ENCODE data around the gene DPP10. TPM values are rescaled to one million over a fixed set of nuclear protein-coding genes. Genes with fewer than 3 reads are reported as not detected.

Gene DPP10
- total RNA-seq, 1 experiment from 2014 or later, result not detected

GRCh38 chr2:115297056-115297455, 854.6 kb downstream of the DPP10 start:
- Histone ChIP-seq H3K4me1 (ENCODE audit: insufficient read depth, low read length) (no peaks in the 10 kb centered on the region), H2AFZ (ENCODE audit: low read length) (no peak overlapping the region), H3K9ac (ENCODE audit: low read length) (no peak overlapping the region), H3F3A (ENCODE audit: low read length, unreplicated experiment) (no peaks in the 10 kb centered on the region), H3K9me3 (ENCODE audit: low read length) (no peaks in the 10 kb centered on the region), H3K4me2 (ENCODE audit: low read length) (no peak overlapping the region), H3K4me3 (ENCODE audit: low read length) (no peak overlapping the region), H3K79me2 (ENCODE audit: low read length) (no peaks in the 10 kb centered on the region), H3K27ac (ENCODE audit: low read length) (no peak overlapping the region), H3K36me3 (ENCODE audit: low read depth, low read length) (no peaks in the 10 kb centered on the region), H4K20me1 (ENCODE audit: low read length) (no peaks in the 10 kb centered on the region), H3K9me2 (replicated peaks; ENCODE audit: low read length) (no peaks in the 10 kb centered on the region), H3K27me3 (ENCODE audit: low read length) (peaks cover 13% of the 10 kb centered on the region; the same call in 1 of the 2 replicates)
- no peak for ATAC-seq
- intact Hi-C loops (cut with micrococcal nuclease), result no loop called here
- no TSS peak for BruUV-seq (replicated peaks)
- CTCF ChIA-PET, result no interaction called here
- TF ChIP-seq CTCF (conservative IDR thresholded peaks at IDR 0.05; ENCODE audit: low read depth, low read length) (no peak), EZH2 (IDR thresholded peaks at IDR 0.05; ENCODE audit: low read length, unreplicated experiment) (no peak), EZH2phosphoT487 (IDR thresholded peaks at IDR 0.05; ENCODE audit: borderline replicate concordance, low read length) (no peak)
- DNase-seq, result no peak
- POLR2A ChIA-PET (ENCODE audit: unreplicated experiment), result no interaction called here

GRCh38 chr2:115299199-115299598, 856.8 kb downstream of the DPP10 start:
- ChIA-PET POLR2A (ENCODE audit: unreplicated experiment) (no interaction called here), CTCF (no interaction called here)
- TF ChIP-seq EZH2phosphoT487 (IDR thresholded peaks at IDR 0.05; ENCODE audit: borderline replicate concordance, low read length) (no peak), CTCF (conservative IDR thresholded peaks at IDR 0.05; ENCODE audit: low read depth, low read length) (no peak), EZH2 (IDR thresholded peaks at IDR 0.05; ENCODE audit: low read length, unreplicated experiment) (no peak)
- intact Hi-C loops (cut with micrococcal nuclease), result no loop called here
- H3K9me2 ChIP-seq (replicated peaks; ENCODE audit: low read length), result no peaks in the 10 kb centered on the region
- H3K4me1 ChIP-seq (ENCODE audit: insufficient read depth, low read length), result no peaks in the 10 kb centered on the region
- no peak for ATAC-seq
- H3F3A ChIP-seq (ENCODE audit: low read length, unreplicated experiment), result no peaks in the 10 kb centered on the region
- no TSS peak for BruUV-seq (replicated peaks)
- no peak for DNase-seq
- H3K4me3 ChIP-seq (ENCODE audit: low read length), result no peak overlapping the region
- peaks cover 13% of the 10 kb centered on the region; the same call in 1 of the 2 replicates for H3K27me3 ChIP-seq (ENCODE audit: low read length)
- H3K9me3 ChIP-seq (ENCODE audit: low read length), result no peaks in the 10 kb centered on the region
- no peak overlapping the region for H3K9ac ChIP-seq (ENCODE audit: low read length)
- H4K20me1 ChIP-seq (ENCODE audit: low read length), result no peaks in the 10 kb centered on the region
- H2AFZ ChIP-seq (ENCODE audit: low read length), result no peak overlapping the region
- no peaks in the 10 kb centered on the region for H3K36me3 ChIP-seq (ENCODE audit: low read depth, low read length)
- H3K27ac ChIP-seq (ENCODE audit: low read length), result no peak overlapping the region
- no peak overlapping the region for H3K4me2 ChIP-seq (ENCODE audit: low read length)
- H3K79me2 ChIP-seq (ENCODE audit: low read length), result no peaks in the 10 kb centered on the region

- no peak overlapping the region for H3K4me3 ChIP-seq (ENCODE audit: low read length)
- intact Hi-C loops (cut with micrococcal nuclease), result no loop called here
- H3K27ac ChIP-seq (ENCODE audit: low read length), result no peak overlapping the region
- H3K4me2 ChIP-seq (ENCODE audit: low read length), result no peak overlapping the region
- no peak overlapping the region for H2AFZ ChIP-seq (ENCODE audit: low read length)
- no peaks in the 10 kb centered on the region for H4K20me1 ChIP-seq (ENCODE audit: low read length)
- no peaks in the 10 kb centered on the region for H3K36me3 ChIP-seq (ENCODE audit: low read depth, low read length)
- ChIA-PET CTCF (no interaction called here), POLR2A (ENCODE audit: unreplicated experiment) (no interaction called here)
- peaks cover 6% of the 10 kb centered on the region; the same call in 1 of the 2 replicates for H3K27me3 ChIP-seq (ENCODE audit: low read length)
- TF ChIP-seq EZH2 (IDR thresholded peaks at IDR 0.05; ENCODE audit: low read length, unreplicated experiment), result no peak
- no peak for TF ChIP-seq EZH2phosphoT487 (IDR thresholded peaks at IDR 0.05; ENCODE audit: borderline replicate concordance, low read length)
- no peak for TF ChIP-seq CTCF (conservative IDR thresholded peaks at IDR 0.05; ENCODE audit: low read depth, low read length)
- no peak for ATAC-seq
- H3K9ac ChIP-seq (ENCODE audit: low read length), result no peak overlapping the region
- no TSS peak for BruUV-seq (replicated peaks)
- H3K9me2 ChIP-seq (replicated peaks; ENCODE audit: low read length), result no peaks in the 10 kb centered on the region
- no peaks in the 10 kb centered on the region for H3K79me2 ChIP-seq (ENCODE audit: low read length)
- H3K4me1 ChIP-seq (ENCODE audit: insufficient read depth, low read length), result no peaks in the 10 kb centered on the region
- DNase-seq, result no peak
- peaks cover 19% of the 10 kb centered on the region; the same call in 1 of the 2 replicates for H3K9me3 ChIP-seq (ENCODE audit: low read length)
- no peaks in the 10 kb centered on the region for H3F3A ChIP-seq (ENCODE audit: low read length, unreplicated experiment)
Measured at GRCh38 chr2:115305712-115306111, 863.3 kb downstream of the DPP10 start.

Measured in PC-3 (cell line).